Fibroblast of pulmonary artery (primary cell): ENCODE data around the gene BANK1.
"Not testable (repeated sequence)": the region's sequence is repeated elsewhere in the genome, so short reads cannot be mapped to it uniquely, and the experiment has no call there.

ENCODE experiments used
- DNase-seq: peaks from one replicate; pipeline ENCODE4 v3.0.0-alpha.2; 2010; ENCODE audit warnings: low read depth
- H3K4me3 ChIP-seq: replicated peaks from 2 replicates; pipeline ENCODE4 v1.5.1; 2011; ENCODE audit warnings: low read depth, mild to moderate bottlenecking, control low read depth, low read length, moderate library complexity
- CTCF ChIP-seq: IDR thresholded peaks from 2 replicates; pipeline ENCODE4 v1.5.1; 2011; ENCODE audit warnings: mild to moderate bottlenecking, control low read depth, low read length, inconsistent platforms; ENCODE audit errors: missing control alignments

Gene BANK1

GRCh38 chr4:101865501-101866062, 75.1 kb downstream of the BANK1 start:
- DNase-seq: peak; percentile 4
- TF ChIP-seq CTCF: no peak
- no peak overlapping the region for H3K4me3 ChIP-seq

- no peak for DNase-seq
- no peak for TF ChIP-seq CTCF
- H3K4me3 ChIP-seq: no peak overlapping the region
These were observed 80.3 kb downstream of the BANK1 start for GRCh38 chr4:101870874-101871273.

GRCh38 chr4:101871962-101872676, 81.6 kb downstream of the BANK1 start:
- no peak overlapping the region for H3K4me3 ChIP-seq
- TF ChIP-seq CTCF: no peak
- DNase-seq: no peak

GRCh38 chr4:101885574-101885973, 95.0 kb downstream of the BANK1 start:
- peak; percentile 36 for DNase-seq
- H3K4me3 ChIP-seq: no peak overlapping the region
- TF ChIP-seq CTCF: no peak

- no peak for DNase-seq
- H3K4me3 ChIP-seq: no peak overlapping the region
- no peak for TF ChIP-seq CTCF
These were observed 96.3 kb downstream of the BANK1 start for GRCh38 chr4:101886826-101887225.

- no peak overlapping the region for H3K4me3 ChIP-seq
- TF ChIP-seq CTCF: no peak
- no peak for DNase-seq
These were observed 97.9 kb downstream of the BANK1 start for GRCh38 chr4:101888472-101888871.

GRCh38 chr4:101905527-101905926, 115.0 kb downstream of the BANK1 start:
- not testable (repeated sequence) for H3K4me3 ChIP-seq, DNase-seq
